Activated CD4-positive, alpha-beta T cell treated with anti-CD3 and anti-CD28 coated beads, Interleukin-2, Interleukin-4, amounts not matched to agents 100 ng/mL and 50 ng/mL, durations not matched to agents 16 hours and 8 hours (primary cell): ENCODE results near the gene DUS1L.

Experiments used
- DNase-seq: peaks from one replicate; pipeline ENCODE4 v3.0.0-alpha.2; 2020; ENCODE audit warnings: low spot score

The DUS1L gene

GRCh38 chr17:82055023-82055964 is 10.3 kb downstream of the DUS1L start:
- no peak for DNase-seq

GRCh38 chr17:82054351-82055022 is 11.1 kb downstream of the DUS1L start:
- no peak for DNase-seq

- no peak for DNase-seq
Observed at GRCh38 chr17:82053556-82054263, 11.9 kb downstream of the DUS1L start.

GRCh38 chr17:82053130-82053529 is 12.5 kb downstream of the DUS1L start:
- no peak for DNase-seq

GRCh38 chr17:82052638-82053059 is 13.0 kb downstream of the DUS1L start:
- no peak for DNase-seq

- DNase-seq: peak; percentile 75
Observed at GRCh38 chr17:82051776-82052637, 13.6 kb downstream of the DUS1L start, which contains the start of the genes GPS1 and RFNG. Gene GPS1, plus strand, starts transcription at chr17:82051898. Its CDS starts 34 bp downstream, at chr17:82051932. Gene RFNG, minus strand, starts transcription at chr17:82051811. Its CDS starts 45 bp downstream, at chr17:82051766.

GRCh38 chr17:82050761-82051641 is 14.6 kb downstream of the DUS1L start:
- DNase-seq: no peak

GRCh38 chr17:82050152-82050760 is 15.3 kb downstream of the DUS1L start:
- no peak for DNase-seq

GRCh38 chr17:82049521-82049971 is 16.1 kb downstream of the DUS1L start:
- DNase-seq: no peak

- DNase-seq: no peak
Observed at GRCh38 chr17:82049106-82049505, 16.5 kb downstream of the DUS1L start.

GRCh38 chr17:82048571-82048971 is 17.0 kb downstream of the DUS1L start:
- no peak for DNase-seq

GRCh38 chr17:82047914-82048570 is 17.6 kb downstream of the DUS1L start:
- DNase-seq: no peak

- no peak for DNase-seq
Observed at GRCh38 chr17:82047379-82047778, 18.2 kb downstream of the DUS1L start.

- no peak for DNase-seq
Observed at GRCh38 chr17:82046903-82047302, 18.7 kb downstream of the DUS1L start.

GRCh38 chr17:82045936-82046484 is 19.6 kb downstream of the DUS1L start:
- no peak for DNase-seq

GRCh38 chr17:82043507-82043906 is 22.1 kb downstream of the DUS1L start:
- DNase-seq: no peak

- no peak for DNase-seq
Observed at GRCh38 chr17:82042649-82043048, 23.0 kb downstream of the DUS1L start.

GRCh38 chr17:82041144-82041814 is 24.3 kb downstream of the DUS1L start:
- no peak for DNase-seq
